ENCODE results near the gene ZMYND10.
A peak's percentile ranks its signal among the peaks of the same experiment; 100 is the strongest.

ZMYND10 gene

GRCh38 chr3:50325113-50325480 is 20.4 kb downstream of the ZMYND10 start:
- TF ChIP-seq ZFP3 (CRISPR knock-in tag; IDR thresholded peaks at IDR 0.05): no peak
- TF ChIP-seq, protein P1, sequence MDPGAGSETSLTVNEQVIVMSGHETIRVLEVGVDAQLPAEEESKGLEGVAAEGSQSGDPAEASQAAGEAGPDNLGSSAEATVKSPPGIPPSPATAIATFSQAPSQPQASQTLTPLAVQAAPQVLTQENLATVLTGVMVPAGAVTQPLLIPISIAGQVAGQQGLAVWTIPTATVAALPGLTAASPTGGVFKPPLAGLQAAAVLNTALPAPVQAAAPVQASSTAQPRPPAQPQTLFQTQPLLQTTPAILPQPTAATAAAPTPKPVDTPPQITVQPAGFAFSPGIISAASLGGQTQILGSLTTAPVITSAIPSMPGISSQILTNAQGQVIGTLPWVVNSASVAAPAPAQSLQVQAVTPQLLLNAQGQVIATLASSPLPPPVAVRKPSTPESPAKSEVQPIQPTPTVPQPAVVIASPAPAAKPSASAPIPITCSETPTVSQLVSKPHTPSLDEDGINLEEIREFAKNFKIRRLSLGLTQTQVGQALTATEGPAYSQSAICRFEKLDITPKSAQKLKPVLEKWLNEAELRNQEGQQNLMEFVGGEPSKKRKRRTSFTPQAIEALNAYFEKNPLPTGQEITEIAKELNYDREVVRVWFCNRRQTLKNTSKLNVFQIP (CRISPR knock-in tag; IDR thresholded peaks at IDR 0.05; ENCODE audit: borderline replicate concordance, low read depth): no peak
- no peak for TF ChIP-seq ZNF8 (CRISPR knock-in tag; IDR thresholded peaks at IDR 0.05)
- TF ChIP-seq ARNTL (CRISPR knock-in tag; IDR thresholded peaks at IDR 0.05; ENCODE audit: borderline replicate concordance, low read depth): no peak
- TF ChIP-seq ZC3H10 (CRISPR knock-in tag; IDR thresholded peaks at IDR 0.05): no peak
- no peak for TF ChIP-seq ZFP30 (CRISPR knock-in tag; IDR thresholded peaks at IDR 0.05)
- no peak for TF ChIP-seq CSDC2 (CRISPR knock-in tag; IDR thresholded peaks at IDR 0.05)
- TF ChIP-seq, protein P2, sequence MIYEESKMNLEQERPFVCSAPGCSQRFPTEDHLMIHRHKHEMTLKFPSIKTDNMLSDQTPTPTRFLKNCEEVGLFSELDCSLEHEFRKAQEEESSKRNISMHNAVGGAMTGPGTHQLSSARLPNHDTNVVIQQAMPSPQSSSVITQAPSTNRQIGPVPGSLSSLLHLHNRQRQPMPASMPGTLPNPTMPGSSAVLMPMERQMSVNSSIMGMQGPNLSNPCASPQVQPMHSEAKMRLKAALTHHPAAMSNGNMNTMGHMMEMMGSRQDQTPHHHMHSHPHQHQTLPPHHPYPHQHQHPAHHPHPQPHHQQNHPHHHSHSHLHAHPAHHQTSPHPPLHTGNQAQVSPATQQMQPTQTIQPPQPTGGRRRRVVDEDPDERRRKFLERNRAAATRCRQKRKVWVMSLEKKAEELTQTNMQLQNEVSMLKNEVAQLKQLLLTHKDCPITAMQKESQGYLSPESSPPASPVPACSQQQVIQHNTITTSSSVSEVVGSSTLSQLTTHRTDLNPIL (CRISPR knock-in tag; IDR thresholded peaks at IDR 0.05; ENCODE audit: low read depth): no peak
- no peak for TF ChIP-seq ESRRG (CRISPR knock-in tag; IDR thresholded peaks at IDR 0.05)
- TF ChIP-seq, protein P3, sequence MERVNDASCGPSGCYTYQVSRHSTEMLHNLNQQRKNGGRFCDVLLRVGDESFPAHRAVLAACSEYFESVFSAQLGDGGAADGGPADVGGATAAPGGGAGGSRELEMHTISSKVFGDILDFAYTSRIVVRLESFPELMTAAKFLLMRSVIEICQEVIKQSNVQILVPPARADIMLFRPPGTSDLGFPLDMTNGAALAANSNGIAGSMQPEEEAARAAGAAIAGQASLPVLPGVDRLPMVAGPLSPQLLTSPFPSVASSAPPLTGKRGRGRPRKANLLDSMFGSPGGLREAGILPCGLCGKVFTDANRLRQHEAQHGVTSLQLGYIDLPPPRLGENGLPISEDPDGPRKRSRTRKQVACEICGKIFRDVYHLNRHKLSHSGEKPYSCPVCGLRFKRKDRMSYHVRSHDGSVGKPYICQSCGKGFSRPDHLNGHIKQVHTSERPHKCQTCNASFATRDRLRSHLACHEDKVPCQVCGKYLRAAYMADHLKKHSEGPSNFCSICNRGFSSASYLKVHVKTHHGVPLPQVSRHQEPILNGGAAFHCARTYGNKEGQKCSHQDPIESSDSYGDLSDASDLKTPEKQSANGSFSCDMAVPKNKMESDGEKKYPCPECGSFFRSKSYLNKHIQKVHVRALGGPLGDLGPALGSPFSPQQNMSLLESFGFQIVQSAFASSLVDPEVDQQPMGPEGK (CRISPR knock-in tag; IDR thresholded peaks at IDR 0.05; ENCODE audit: borderline replicate concordance): no peak
- no peak for TF ChIP-seq RARB (CRISPR knock-in tag; IDR thresholded peaks at IDR 0.05)
- TF ChIP-seq ISL1 (CRISPR knock-in tag; IDR thresholded peaks at IDR 0.05): no peak
- TF ChIP-seq TSHZ2 (CRISPR knock-in tag; IDR thresholded peaks at IDR 0.05): no peak
- TF ChIP-seq, protein P4, sequence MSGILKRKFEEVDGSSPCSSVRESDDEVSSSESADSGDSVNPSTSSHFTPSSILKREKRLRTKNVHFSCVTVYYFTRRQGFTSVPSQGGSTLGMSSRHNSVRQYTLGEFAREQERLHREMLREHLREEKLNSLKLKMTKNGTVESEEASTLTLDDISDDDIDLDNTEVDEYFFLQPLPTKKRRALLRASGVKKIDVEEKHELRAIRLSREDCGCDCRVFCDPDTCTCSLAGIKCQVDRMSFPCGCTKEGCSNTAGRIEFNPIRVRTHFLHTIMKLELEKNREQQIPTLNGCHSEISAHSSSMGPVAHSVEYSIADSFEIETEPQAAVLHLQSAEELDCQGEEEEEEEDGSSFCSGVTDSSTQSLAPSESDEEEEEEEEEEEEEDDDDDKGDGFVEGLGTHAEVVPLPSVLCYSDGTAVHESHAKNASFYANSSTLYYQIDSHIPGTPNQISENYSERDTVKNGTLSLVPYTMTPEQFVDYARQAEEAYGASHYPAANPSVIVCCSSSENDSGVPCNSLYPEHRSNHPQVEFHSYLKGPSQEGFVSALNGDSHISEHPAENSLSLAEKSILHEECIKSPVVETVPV (CRISPR knock-in tag; IDR thresholded peaks at IDR 0.05): no peak
- no peak for TF ChIP-seq SNAI2 (CRISPR knock-in tag; IDR thresholded peaks at IDR 0.05)
- no peak for TF ChIP-seq BACH2 (CRISPR knock-in tag; IDR thresholded peaks at IDR 0.05; ENCODE audit: borderline replicate concordance)
- no peak for TF ChIP-seq PPARA (CRISPR knock-in tag; IDR thresholded peaks at IDR 0.05; ENCODE audit: borderline replicate concordance)
- no peak for TF ChIP-seq ZNF70 (CRISPR knock-in tag; IDR thresholded peaks at IDR 0.05)
- no peak for TF ChIP-seq TOX (CRISPR knock-in tag; IDR thresholded peaks at IDR 0.05; ENCODE audit: borderline replicate concordance)
- ATAC-seq: no peak

- peak; percentile 56 for ATAC-seq
- TF ChIP-seq ZNF8 (CRISPR knock-in tag; IDR thresholded peaks at IDR 0.05): no peak
- no peak for TF ChIP-seq PPARA (CRISPR knock-in tag; IDR thresholded peaks at IDR 0.05; ENCODE audit: borderline replicate concordance)
- TF ChIP-seq OSR1 (CRISPR knock-in tag; IDR thresholded peaks at IDR 0.05): no peak
- TF ChIP-seq, protein P4 (CRISPR knock-in tag; IDR thresholded peaks at IDR 0.05): no peak
- no peak for TF ChIP-seq RARB (CRISPR knock-in tag; IDR thresholded peaks at IDR 0.05)
- no peak for TF ChIP-seq ESRRG (CRISPR knock-in tag; IDR thresholded peaks at IDR 0.05)
- no peak for TF ChIP-seq ARNTL (CRISPR knock-in tag; IDR thresholded peaks at IDR 0.05; ENCODE audit: borderline replicate concordance, low read depth)
- TF ChIP-seq ZC3H10 (CRISPR knock-in tag; IDR thresholded peaks at IDR 0.05): no peak
- TF ChIP-seq, protein P3 (CRISPR knock-in tag; IDR thresholded peaks at IDR 0.05; ENCODE audit: borderline replicate concordance): no peak
- TF ChIP-seq CSDC2 (CRISPR knock-in tag; IDR thresholded peaks at IDR 0.05): no peak
- TF ChIP-seq GLIS3 (CRISPR knock-in tag; IDR thresholded peaks at IDR 0.05): no peak
- no peak for TF ChIP-seq ZFP30 (CRISPR knock-in tag; IDR thresholded peaks at IDR 0.05)
- no peak for TF ChIP-seq TCF4 (CRISPR knock-in tag; IDR thresholded peaks at IDR 0.05; ENCODE audit: borderline replicate concordance)
- no peak for TF ChIP-seq ZFP3 (CRISPR knock-in tag; IDR thresholded peaks at IDR 0.05)
- no peak for TF ChIP-seq TOX (CRISPR knock-in tag; IDR thresholded peaks at IDR 0.05; ENCODE audit: borderline replicate concordance)
- TF ChIP-seq, protein P2 (CRISPR knock-in tag; IDR thresholded peaks at IDR 0.05; ENCODE audit: low read depth): no peak
Measured at GRCh38 chr3:50324351-50325112, 21.0 kb downstream of the ZMYND10 start.
